ENCODE results near the gene CREBBP.

Gene CREBBP

GRCh38 chr16:3824121-3824795 lies 56.3 kb downstream of the CREBBP start:
- DNase-seq (ENCODE audit: low read depth), result no peak

GRCh38 chr16:3823427-3823826 lies 57.1 kb downstream of the CREBBP start:
- no peak for DNase-seq (ENCODE audit: low read depth)

GRCh38 chr16:3822366-3823045 lies 58.0 kb downstream of the CREBBP start:
- DNase-seq (ENCODE audit: low read depth), result peak; percentile 44

- DNase-seq (ENCODE audit: low read depth), result no peak
Observed at GRCh38 chr16:3821184-3821583, 59.3 kb downstream of the CREBBP start.

- peak; percentile 83 for DNase-seq (ENCODE audit: low read depth)
Observed at GRCh38 chr16:3819746-3820724, 60.5 kb downstream of the CREBBP start.

GRCh38 chr16:3819175-3819527 lies 61.4 kb downstream of the CREBBP start:
- no peak for DNase-seq (ENCODE audit: low read depth)

GRCh38 chr16:3816326-3816725 lies 64.2 kb downstream of the CREBBP start:
- no peak for DNase-seq (ENCODE audit: low read depth)

- no peak for DNase-seq (ENCODE audit: low read depth)
Observed at GRCh38 chr16:3814755-3815154, 65.8 kb downstream of the CREBBP start.

- no peak for DNase-seq (ENCODE audit: low read depth)
Observed at GRCh38 chr16:3812469-3813172, 67.9 kb downstream of the CREBBP start.

GRCh38 chr16:3810818-3811217 lies 69.7 kb downstream of the CREBBP start:
- no peak for DNase-seq (ENCODE audit: low read depth)

- DNase-seq (ENCODE audit: low read depth), result no peak
Observed at GRCh38 chr16:3810198-3810664, 70.3 kb downstream of the CREBBP start.

- DNase-seq (ENCODE audit: low read depth), result no peak
Observed at GRCh38 chr16:3808308-3809063, 72.0 kb downstream of the CREBBP start.

GRCh38 chr16:3807425-3808123 lies 72.9 kb downstream of the CREBBP start:
- no peak for DNase-seq (ENCODE audit: low read depth)

GRCh38 chr16:3804426-3805016 lies 76.0 kb downstream of the CREBBP start:
- no peak for DNase-seq (ENCODE audit: low read depth)

GRCh38 chr16:3800477-3801270 lies 79.8 kb downstream of the CREBBP start:
- no peak for DNase-seq (ENCODE audit: low read depth)

GRCh38 chr16:3800019-3800418 lies 80.5 kb downstream of the CREBBP start:
- no peak for DNase-seq (ENCODE audit: low read depth)

- DNase-seq (ENCODE audit: low read depth), result no peak
Observed at GRCh38 chr16:3799354-3799753, 81.2 kb downstream of the CREBBP start.

GRCh38 chr16:3798838-3799237 lies 81.7 kb downstream of the CREBBP start:
- DNase-seq (ENCODE audit: low read depth), result no peak
